BJ (cell line): ENCODE data around the gene TMEFF2. TPM values are rescaled to one million over a fixed set of nuclear protein-coding genes. Genes with fewer than 3 reads are reported as not detected.
"Not testable (repeated sequence)": the region's sequence is repeated elsewhere in the genome, so short reads cannot be mapped to it uniquely, and the experiment has no call there.

Experiments
- CTCF ChIA-PET: fragments of 350-600 bp; formaldehyde crosslinking; extraction: SDS; loops from one replicate; lab custom pipeline; 2021; ENCODE audit warnings: antibody characterized with exemption, inconsistent platforms; lab: Yijun Ruan, JAX
- POLR2A ChIA-PET: fragments of 300-600 bp; sonication (Branson Sonifier 250); formaldehyde crosslinking; extraction: SDS; loops from one replicate; lab custom pipeline; 2021; ENCODE audit warnings: antibody characterized with exemption; lab: Charles Lee
- DNase-seq: peaks from one replicate; pipeline ENCODE4 v3.0.0-alpha.2; 2011; ENCODE audit warnings: low read depth
- H3K27me3 ChIP-seq: 2 replicates; pipeline ENCODE4 v1.6.0; 2011; ENCODE audit warnings: low read length; ENCODE audit not compliant: control insufficient read depth, insufficient read depth
- H3K36me3 ChIP-seq: 2 replicates; pipeline ENCODE4 v1.5.1; 2011; ENCODE audit warnings: low read length; ENCODE audit not compliant: control insufficient read depth, insufficient read depth
- H3K4me3 ChIP-seq: 2 replicates; pipeline ENCODE4 v1.5.1; 2011; ENCODE audit warnings: low read depth, mild to moderate bottlenecking, control low read depth, low read length
- polyA plus RNA-seq: library from polyadenylated mRNA; depleted of rRNA; stranded (reverse); fragments of >200 nt; gene quantifications from 2 replicates; pipeline ENCODE4 v1.2.3, GENCODE V29; 2011
- TF ChIP-seq, protein P1 (sequence below): IDR thresholded peaks from 2 replicates; pipeline ENCODE4 v1.5.1; 2011; ENCODE audit warnings: low read depth, mild to moderate bottlenecking, control low read depth, inconsistent platforms, low read length, moderate library complexity; ENCODE audit not compliant: insufficient read depth

TMEFF2 gene
- polyA plus RNA-seq, 1 experiment, result 0.33 TPM

- ChIA-PET POLR2A (no interaction called here), CTCF (interaction anchor here (1.5 kb wide), 1 partner anchor 40 kb away, joined by 5 read pairs; no protein-coding TSS in a partner anchor)
- no peak overlapping the region for H3K4me3 ChIP-seq
- no peaks in the 10 kb centered on the region for H3K27me3 ChIP-seq
- H3K36me3 ChIP-seq, result no peaks in the 10 kb centered on the region
- no peak for DNase-seq
- TF ChIP-seq, protein P1, sequence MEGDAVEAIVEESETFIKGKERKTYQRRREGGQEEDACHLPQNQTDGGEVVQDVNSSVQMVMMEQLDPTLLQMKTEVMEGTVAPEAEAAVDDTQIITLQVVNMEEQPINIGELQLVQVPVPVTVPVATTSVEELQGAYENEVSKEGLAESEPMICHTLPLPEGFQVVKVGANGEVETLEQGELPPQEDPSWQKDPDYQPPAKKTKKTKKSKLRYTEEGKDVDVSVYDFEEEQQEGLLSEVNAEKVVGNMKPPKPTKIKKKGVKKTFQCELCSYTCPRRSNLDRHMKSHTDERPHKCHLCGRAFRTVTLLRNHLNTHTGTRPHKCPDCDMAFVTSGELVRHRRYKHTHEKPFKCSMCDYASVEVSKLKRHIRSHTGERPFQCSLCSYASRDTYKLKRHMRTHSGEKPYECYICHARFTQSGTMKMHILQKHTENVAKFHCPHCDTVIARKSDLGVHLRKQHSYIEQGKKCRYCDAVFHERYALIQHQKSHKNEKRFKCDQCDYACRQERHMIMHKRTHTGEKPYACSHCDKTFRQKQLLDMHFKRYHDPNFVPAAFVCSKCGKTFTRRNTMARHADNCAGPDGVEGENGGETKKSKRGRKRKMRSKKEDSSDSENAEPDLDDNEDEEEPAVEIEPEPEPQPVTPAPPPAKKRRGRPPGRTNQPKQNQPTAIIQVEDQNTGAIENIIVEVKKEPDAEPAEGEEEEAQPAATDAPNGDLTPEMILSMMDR, result no peak
Measured at GRCh38 chr2:192122946-192123345, 71.8 kb downstream of the TMEFF2 start.

DNA sequence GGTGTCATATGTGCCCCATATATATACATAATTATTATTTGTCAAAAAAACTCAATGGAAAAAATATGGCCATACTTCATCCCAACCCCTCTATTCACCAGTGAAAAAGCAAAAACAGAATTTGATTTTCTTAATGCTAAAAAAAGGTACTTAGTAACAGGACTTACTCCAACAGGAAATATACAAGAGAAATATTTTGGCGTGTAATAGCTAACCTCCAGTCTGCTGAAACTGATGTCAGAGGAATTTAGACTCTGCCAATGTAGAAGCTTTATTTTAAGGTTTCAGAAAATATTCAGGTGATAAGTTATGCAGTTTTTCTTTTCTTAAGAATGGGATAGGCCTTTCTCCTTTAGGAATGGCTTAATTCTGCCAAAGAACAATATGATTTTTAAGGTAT, 72.6 kb downstream of the TMEFF2 start:
- POLR2A ChIA-PET, result no interaction called here
- CTCF ChIA-PET, result interaction anchor here (1.5 kb wide), 1 partner anchor 41 kb away, joined by 5 read pairs; no protein-coding TSS in a partner anchor
- H3K4me3 ChIP-seq, result no peak overlapping the region
- no peaks in the 10 kb centered on the region for H3K27me3 ChIP-seq
- no peaks in the 10 kb centered on the region for H3K36me3 ChIP-seq
- TF ChIP-seq, protein P1, result no peak
- no peak for DNase-seq

- CTCF ChIA-PET, result interaction anchor here (0.9 to 1.5 kb wide), 2 partner anchors 43 to 307 kb away, joined by 3 to 4 read pairs; no protein-coding TSS in a partner anchor
- POLR2A ChIA-PET, result no interaction called here
Measured at GRCh38 chr2:192119536-192119935, 75.2 kb downstream of the TMEFF2 start.

DNA sequence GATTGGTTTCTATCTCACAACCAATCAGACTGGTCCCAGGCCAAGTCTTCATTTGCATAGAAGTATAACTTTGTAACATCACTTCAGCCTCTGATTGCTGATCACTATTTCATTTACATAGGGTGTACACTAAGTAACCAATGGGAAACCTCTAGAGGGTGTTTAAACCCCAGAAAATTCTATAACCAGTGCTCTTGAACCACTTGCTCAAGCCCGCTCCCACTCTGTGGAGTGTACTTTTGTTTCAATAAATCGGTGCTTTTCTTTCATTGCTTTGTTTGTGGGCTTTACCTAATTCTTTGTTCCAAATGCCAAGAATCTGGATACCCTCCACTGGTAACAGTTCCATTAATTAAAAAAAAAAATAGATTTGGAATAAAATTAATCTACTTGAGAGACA, 77.0 kb downstream of the TMEFF2 start:
- no peaks in the 10 kb centered on the region for H3K36me3 ChIP-seq
- CTCF ChIA-PET, result interaction anchor here (0.6 to 1.6 kb wide), 4 partner anchors 36 to 701 kb away, joined by 3 to 4 read pairs (median 4); no protein-coding TSS in a partner anchor
- POLR2A ChIA-PET, result no interaction called here
- no peak overlapping the region for H3K4me3 ChIP-seq
- no peak for DNase-seq
- H3K27me3 ChIP-seq, result no peaks in the 10 kb centered on the region
- TF ChIP-seq, protein P1, result no peak

More at GRCh38 chr2:192119536-192119935, 75.2 kb downstream of the TMEFF2 start:
- no peak for DNase-seq
- Histone ChIP-seq H3K4me3 (no peak overlapping the region), H3K27me3 (no peaks in the 10 kb centered on the region), H3K36me3 (no peaks in the 10 kb centered on the region)
- TF ChIP-seq, protein P1, result no peak

GRCh38 chr2:192111536-192111935, 83.2 kb downstream of the TMEFF2 start:
- POLR2A ChIA-PET, H3K36me3 ChIP-seq, DNase-seq, H3K27me3 ChIP-seq, H3K4me3 ChIP-seq: not testable (repeated sequence)
- CTCF ChIA-PET, result interaction anchor here (1.6 kb wide), 1 partner anchor 10 kb away, joined by 3 read pairs; no protein-coding TSS in a partner anchor

GRCh38 chr2:192099742-192100141, 95.0 kb downstream of the TMEFF2 start:
- ChIA-PET CTCF (no interaction called here), POLR2A (interaction anchor here (0.6 kb wide), 1 partner anchor 47 kb away, joined by 4 read pairs; no protein-coding TSS in a partner anchor)
- Histone ChIP-seq H3K4me3 (no peak overlapping the region), H3K36me3 (no peaks in the 10 kb centered on the region), H3K27me3 (no peaks in the 10 kb centered on the region; the same call in 1 of the 2 replicates)
- no peak for DNase-seq
- TF ChIP-seq, protein P1, result no peak
